Activated CD4-positive, CD25-positive, alpha-beta regulatory T cell treated with anti-CD3 and anti-CD28 coated beads, Interleukin-2, amount 50 U/mL, for 72 hours (primary cell): ENCODE measurements around the gene EIF4E3.

Experiments used
- DNase-seq: peaks from one replicate; pipeline ENCODE4 v3.0.0; 2021

The EIF4E3 gene

GRCh38 chr3:71685686-71686085 lies 39.5 kb downstream of the EIF4E3 start:
- no peak for DNase-seq

- no peak for DNase-seq
Measured at GRCh38 chr3:71684757-71685386, 40.3 kb downstream of the EIF4E3 start.

- DNase-seq = no peak
Measured at GRCh38 chr3:71684046-71684756, 41.0 kb downstream of the EIF4E3 start.

GRCh38 chr3:71681224-71681668 lies 44.0 kb downstream of the EIF4E3 start:
- no peak for DNase-seq

- no peak for DNase-seq
Measured at GRCh38 chr3:71680603-71681002, 44.6 kb downstream of the EIF4E3 start.

DNA sequence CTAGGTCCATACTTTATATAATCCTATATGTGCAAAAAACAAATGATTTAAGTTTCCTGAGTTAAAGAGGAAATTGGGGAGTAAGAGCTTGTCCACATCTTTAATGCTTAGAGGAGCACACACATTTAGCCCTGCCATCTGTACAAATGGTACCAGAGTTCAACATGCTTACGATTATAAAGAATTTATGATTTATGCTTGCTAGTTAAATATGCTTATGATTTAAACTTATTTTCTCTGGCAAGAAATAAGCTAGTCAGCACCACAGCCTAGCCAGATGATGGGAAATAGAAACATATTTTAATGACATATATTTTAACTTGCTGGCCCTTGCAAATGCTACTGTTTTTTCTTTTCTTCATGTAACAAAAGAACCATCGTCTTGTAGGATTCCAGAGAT lies 48.3 kb downstream of the EIF4E3 start:
- DNase-seq = no peak

DNA sequence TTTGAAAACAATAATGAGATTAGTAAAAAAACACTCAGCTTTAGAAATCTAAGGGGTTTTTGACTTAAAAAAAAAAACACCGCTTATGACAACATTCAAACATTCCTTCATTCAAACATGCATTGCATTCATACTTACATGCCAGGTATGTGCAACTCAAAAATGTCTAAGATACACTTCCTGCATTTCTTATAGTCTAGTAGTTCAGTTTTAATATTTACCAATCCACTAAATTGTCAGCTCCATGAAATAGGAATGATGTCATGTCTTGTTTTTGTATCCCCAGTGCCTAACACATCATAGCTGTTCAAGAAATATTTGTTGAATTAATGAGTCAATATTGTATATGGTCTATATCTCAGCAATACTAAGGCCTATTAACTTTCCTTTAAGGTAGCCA lies 51.7 kb downstream of the EIF4E3 start:
- no peak for DNase-seq

DNA sequence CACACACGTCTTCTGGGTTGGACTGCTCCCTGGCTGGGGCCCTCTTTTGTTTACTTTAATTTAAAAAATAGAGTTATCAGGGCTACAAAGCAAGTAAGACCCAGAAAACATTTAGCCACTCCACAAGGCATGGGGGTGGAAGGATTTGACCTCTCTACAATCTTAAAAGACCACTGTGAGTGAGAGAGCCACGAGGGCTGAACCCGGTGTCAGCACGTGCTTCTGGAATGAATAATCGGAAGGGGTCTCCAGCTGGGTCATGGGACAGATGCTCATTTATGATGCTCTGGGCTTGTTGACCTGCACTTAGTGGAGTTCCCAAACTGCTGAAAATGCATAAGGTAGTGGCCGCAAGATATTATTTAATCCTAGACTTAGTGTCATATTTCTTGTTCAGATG lies 52.4 kb downstream of the EIF4E3 start:
- DNase-seq = no peak

DNA sequence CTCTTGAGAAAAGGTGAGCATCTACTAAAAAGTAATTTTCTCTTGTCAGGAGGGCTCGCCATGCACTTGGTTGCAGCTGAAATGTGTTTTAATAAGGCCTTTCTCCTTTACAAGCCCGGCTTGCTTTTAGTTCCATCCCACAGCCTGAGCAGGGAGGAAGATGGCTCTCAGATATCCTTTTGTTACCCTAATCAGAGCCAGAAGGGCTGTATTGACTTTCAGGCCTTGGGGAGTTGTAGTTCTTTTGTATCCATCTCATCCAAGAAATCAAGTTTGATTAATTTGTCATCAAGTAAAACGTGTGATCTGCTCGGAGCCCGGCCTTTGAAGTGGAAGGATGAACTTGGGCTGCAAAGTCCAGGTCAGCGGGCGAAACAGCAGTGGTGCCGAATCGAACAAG lies 52.9 kb downstream of the EIF4E3 start:
- DNase-seq = no peak

DNA sequence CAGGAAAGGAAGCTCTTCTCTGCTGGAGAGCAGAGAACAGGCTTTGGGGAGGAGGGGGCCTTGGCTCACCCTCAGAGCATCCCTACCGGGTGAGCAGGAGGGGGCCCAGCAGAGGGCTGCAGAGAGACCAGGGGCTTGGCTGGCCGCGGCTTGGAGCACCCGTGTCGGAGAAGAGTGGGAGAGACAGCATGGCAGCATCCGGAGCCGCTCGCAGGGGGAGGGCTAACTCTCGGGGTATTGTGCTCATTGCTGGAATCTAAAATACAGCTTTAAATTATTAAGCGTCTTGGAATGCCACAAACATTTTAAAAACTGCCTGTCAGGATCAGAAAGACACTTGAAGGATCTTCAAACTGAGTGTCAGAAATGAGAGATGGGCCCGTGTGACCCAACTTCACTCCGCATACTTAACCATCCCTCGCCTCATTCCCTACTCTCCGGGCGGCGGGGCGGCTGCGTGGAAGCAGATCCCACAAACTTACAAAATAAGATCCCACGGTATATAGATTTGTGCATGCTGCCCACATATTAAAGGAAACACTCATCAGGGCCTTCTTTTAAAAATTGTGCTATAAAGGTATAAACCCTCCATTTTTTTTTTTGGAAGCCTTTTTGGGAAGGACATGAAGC lies 53.9 kb downstream of the EIF4E3 start:
- DNase-seq = no peak

- no peak for DNase-seq
Measured at GRCh38 chr3:71662568-71662967, 62.6 kb downstream of the EIF4E3 start.

DNA sequence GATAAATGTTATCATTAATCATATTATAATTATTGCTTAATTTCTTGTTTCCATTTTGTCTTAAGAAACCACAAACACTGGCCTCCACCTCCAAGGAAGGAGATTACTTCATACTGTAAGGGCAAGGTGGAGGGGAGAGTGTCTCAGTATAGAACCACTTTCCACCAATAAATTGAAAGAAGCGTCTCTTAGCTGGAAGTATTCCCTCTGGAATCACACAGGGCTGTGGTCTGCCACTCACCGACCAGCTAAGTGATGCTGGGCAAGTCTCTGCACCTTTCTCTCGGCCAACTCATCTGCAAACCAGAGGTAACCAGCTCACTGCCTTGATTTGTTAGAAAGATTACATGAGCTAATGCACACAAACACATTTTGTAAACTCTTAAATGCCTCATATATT lies 63.1 kb downstream of the EIF4E3 start:
- DNase-seq = no peak

- DNase-seq = no peak
Measured at GRCh38 chr3:71659864-71660591, 65.2 kb downstream of the EIF4E3 start.

DNA sequence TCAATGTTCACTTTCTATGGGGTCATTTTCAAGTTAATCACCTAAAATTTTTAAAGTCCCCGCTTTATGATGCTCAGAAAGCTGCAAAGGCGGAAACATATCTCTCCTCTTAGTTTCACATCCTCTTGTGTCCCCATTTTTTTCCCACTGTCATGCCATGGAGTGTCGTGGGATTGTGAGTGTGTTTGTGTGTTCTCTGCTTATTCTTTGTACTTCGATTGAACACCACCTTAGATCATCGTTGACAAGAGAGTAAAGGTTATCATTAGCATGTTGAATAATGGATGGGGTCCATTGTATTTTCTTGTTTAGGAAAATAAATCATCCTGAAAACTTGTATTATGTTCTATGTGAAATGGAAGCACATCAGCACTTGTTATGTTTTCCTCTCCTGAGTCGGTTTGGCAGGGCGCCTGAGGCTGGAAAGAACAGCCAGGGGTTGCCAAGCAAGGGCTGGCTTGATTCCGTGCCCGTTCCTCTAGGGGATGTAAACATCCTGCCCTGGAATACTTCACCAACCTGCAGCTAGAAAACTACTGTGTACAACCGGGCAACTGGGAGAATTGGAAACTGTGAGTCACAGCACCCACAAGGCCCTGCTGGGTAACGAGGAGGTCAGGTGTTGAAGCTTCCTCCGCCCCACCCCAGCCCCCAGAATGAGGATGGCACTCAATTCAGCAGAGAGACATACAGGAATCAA lies 67.2 kb downstream of the EIF4E3 start:
- DNase-seq = no peak

GRCh38 chr3:71655061-71655460 lies 70.1 kb downstream of the EIF4E3 start:
- DNase-seq = no peak

- DNase-seq = no peak
Measured at GRCh38 chr3:71653414-71653807, 71.8 kb downstream of the EIF4E3 start.

DNA sequence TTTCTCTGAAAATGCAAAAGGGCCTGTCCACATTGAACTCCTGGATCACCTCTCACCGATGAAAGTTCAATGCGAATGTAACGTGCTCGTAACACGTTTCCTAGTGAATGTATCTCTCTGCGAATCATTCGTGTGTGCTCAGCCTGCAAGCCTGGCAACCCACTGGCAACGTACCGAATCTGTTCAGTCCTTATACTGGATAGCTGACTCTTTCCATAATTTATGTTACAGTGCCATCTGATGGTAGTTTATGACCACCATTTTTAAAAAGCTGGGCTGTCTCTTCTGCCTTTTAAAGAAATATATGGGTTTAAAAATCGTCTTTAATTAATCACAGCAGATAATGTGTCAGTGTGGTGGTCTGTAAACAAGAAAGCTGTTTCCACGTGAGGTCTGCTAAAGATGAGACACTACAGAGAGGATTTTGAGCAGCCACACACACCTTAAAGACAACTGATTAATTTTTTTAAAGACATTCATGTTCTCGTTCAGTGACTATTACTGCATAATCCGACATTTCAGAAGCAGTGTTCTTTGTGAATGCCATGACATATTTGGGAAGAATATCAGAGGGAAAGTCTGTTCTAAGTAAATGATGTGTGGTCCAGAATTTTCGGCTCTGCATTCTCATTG lies 72.3 kb downstream of the EIF4E3 start:
- DNase-seq = no peak

DNA sequence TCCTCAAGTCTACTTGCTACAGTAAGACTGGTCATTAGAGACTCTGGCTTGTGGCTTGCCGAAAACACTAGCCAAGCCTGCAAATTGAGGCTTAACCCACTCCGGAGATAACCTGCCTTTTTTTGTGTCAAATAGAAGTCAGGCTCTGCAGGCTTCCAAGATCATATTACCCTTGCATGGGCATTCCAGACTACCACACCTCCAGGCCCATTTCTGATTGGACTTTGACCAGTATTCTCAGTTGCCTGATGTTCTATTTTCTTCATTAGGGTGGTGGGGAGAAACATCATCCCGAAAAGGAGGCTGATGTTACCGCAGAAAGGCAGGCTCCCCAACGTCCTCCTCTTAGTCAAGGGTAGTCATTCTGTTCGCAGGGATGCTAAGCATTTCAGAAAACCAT lies 73.6 kb downstream of the EIF4E3 start:
- no peak for DNase-seq

DNA sequence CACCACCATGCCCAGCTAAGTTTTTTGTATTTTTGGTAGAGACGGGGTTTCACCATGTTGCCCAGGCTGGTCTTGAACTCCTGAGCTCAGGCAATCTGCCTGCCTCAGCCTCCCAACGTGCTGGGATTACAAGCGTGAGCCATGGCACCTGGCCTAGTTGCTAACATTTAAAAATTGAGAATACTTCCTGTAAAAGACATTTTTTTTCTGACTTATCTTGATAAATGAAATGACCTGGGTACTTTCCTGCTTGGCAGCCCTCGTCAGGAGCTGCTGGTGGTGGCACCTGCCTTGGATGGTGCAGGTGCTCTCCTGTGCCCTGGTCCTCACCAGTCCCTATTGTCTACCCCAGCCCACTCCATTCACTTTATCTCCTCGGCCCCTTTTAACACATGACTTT lies 74.8 kb downstream of the EIF4E3 start:
- DNase-seq = no peak

DNA sequence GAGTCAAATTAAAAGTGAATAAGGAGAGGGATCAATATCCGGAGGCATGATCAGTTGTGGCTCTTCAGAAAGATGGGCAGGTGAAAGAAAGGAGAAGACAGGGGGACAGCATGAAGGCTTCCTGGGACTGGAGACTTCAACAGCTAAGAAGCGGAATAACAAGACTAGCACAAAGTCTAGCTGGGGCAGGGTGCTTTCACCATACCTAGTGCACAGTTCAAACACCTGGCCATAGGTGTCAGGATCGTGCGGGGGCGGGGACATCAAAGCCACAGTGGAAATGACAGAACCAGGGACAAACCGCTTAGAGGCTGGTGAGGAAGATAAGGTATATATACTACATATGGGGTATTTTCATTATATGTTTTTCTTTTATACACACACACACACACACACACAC lies 75.4 kb downstream of the EIF4E3 start:
- no peak for DNase-seq

DNA sequence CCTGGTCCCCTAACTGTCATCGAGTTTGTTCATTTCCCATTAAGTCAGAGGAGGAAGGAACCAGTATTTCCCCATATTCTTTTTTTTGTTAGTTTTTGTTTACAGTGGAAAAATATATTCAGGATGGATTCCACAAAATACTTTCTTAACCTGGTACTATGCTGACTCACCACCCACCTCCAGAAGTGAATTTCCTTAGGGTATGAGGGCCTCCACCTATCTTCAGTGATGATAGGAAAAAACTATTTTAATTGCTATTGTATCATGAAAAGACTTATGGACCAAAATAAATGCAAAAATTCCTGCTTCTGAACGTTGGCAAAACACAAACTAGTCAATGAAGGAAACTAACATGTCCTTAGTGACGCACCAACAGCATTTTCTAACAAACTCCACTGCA lies 77.5 kb downstream of the EIF4E3 start:
- DNase-seq = no peak

GRCh38 chr3:71646971-71647370 lies 78.2 kb downstream of the EIF4E3 start:
- DNase-seq = no peak

- DNase-seq = no peak
Measured at GRCh38 chr3:71645140-71645539, 80.1 kb downstream of the EIF4E3 start.
